HCT116 (cell line): ENCODE data around the gene SEMA7A. TPM values are rescaled to one million over a fixed set of nuclear protein-coding genes. Genes with fewer than 3 reads are reported as not detected.

Experiments
- ATAC-seq: fragments of 200-7000 bp; cut with Tn5 transposase; 2 replicates; pipeline ENCODE4 v1.9.1; 2020; ENCODE audit warnings: mild to moderate bottlenecking, moderate library complexity
- BruUV-seq: library from RNA; stranded (reverse); fragments of 400-500 nt; replicated peaks from 2 replicates; lab custom pipeline; 2021; lab: Mats Ljungman, UMichigan
- CTCF ChIA-PET: fragments of 300-600 bp; sonication (Branson Sonifier 250); formaldehyde crosslinking; loops from one replicate; lab custom pipeline; 2021; ENCODE audit warnings: antibody characterized with exemption; lab: Charles Lee
- POLR2A ChIA-PET: fragments of 300-600, 350-600 bp; sonication (Branson Sonifier 250); formaldehyde crosslinking; loops from one replicate; lab custom pipeline; 2021; ENCODE audit warnings: antibody characterized with exemption; lab: Charles Lee
- RAD21 ChIA-PET, 2 experiments: fragments of 300-600 bp; sonication (Branson Sonifier 250); formaldehyde crosslinking; loops; one replicate each; lab custom pipeline; 2023; ENCODE audit warnings: low total read pairs in 2 of 2; ENCODE audit not compliant: uncharacterized antibody in 2 of 2, unreplicated experiment in 2 of 2, low non-redundant PET in 1 of 2; lab: Charles Lee
- DNase-seq: peaks from one replicate; pipeline ENCODE4 v3.0.0-alpha.2; 2010; ENCODE audit warnings: low read depth, low spot score
- H2AFZ ChIP-seq: fragments of 200-600 bp; shearing (Covaris generic), sonication (generic); 2 replicates; pipeline ENCODE4 v1.6.1; 2017; ENCODE audit warnings: low read depth, mixed run types, mixed read lengths, antibody characterized with exemption, low read length; ENCODE audit not compliant: poor library complexity, severe bottlenecking
- H3K27ac ChIP-seq: 2 replicates; pipeline ENCODE4 v1.5.1; 2012; ENCODE audit warnings: low read depth, low read length
- H3K27me3 ChIP-seq: fragments of 200-600 bp; sonication (generic); 2 replicates; pipeline ENCODE4 v1.6.1; 2016; ENCODE audit warnings: mixed run types, low read length, mixed read lengths; ENCODE audit not compliant: insufficient read depth
- H3K36me3 ChIP-seq, 2 experiments: fragments of 200-500 bp in 1 of 2; fragments of 200-600 bp in 1 of 2; sonication (Bioruptor generic) in 1 of 2; sonication (generic) in 1 of 2; 2 replicates each; pipeline versions ENCODE4 v1.5.1 to v1.6.1; 2014 to 2016; ENCODE audit warnings: low read length in 2 of 2, inconsistent platforms in 1 of 2, mixed read lengths in 1 of 2, mixed run types in 1 of 2; ENCODE audit not compliant: insufficient read depth in 2 of 2, control insufficient read depth in 1 of 2
- H3K4me1 ChIP-seq, 2 experiments: fragments of 200-600 bp in 1 of 2; sonication (generic) in 1 of 2; 2 replicates each; pipeline versions ENCODE4 v1.5.1 to v1.6.1; 2012 to 2017; ENCODE audit warnings: low read length in 2 of 2, inconsistent platforms in 1 of 2, mild to moderate bottlenecking in 1 of 2, mixed read lengths in 1 of 2, mixed run types in 1 of 2, moderate library complexity in 1 of 2; ENCODE audit not compliant: insufficient read depth in 2 of 2, control insufficient read depth in 1 of 2
- H3K4me2 ChIP-seq: fragments of 200-600 bp; sonication (generic); 2 replicates; pipeline ENCODE4 v1.6.1; 2017; ENCODE audit warnings: mixed run types, low read length, mixed read lengths
- H3K4me3 ChIP-seq, 2 experiments: fragments of 200-600 bp in 1 of 2; sonication (generic) in 1 of 2; replicated peaks in 1 of 2; 2 replicates each; pipeline ENCODE4 v1.5.1; 2011 to 2016; ENCODE audit warnings: low read length in 2 of 2, control low read depth in 1 of 2, low read depth in 1 of 2, mild to moderate bottlenecking in 1 of 2, mixed read lengths in 1 of 2, mixed run types in 1 of 2
- H3K79me2 ChIP-seq: fragments of 200-600 bp; sonication (generic); 2 replicates; pipeline ENCODE4 v1.6.1; 2017; ENCODE audit warnings: mild to moderate bottlenecking, mixed run types, low read length, moderate library complexity, mixed read lengths; ENCODE audit not compliant: insufficient read depth
- H3K9ac ChIP-seq: fragments of 200-600 bp; sonication (generic); 2 replicates; pipeline ENCODE4 v1.6.1; 2016; ENCODE audit warnings: low read length, mixed read lengths
- H3K9me2 ChIP-seq: fragments of 200-600 bp; sonication (generic), shearing (Covaris generic); 2 replicates; pipeline ENCODE4 v1.6.1; 2017; ENCODE audit warnings: mixed run types, mild to moderate bottlenecking, moderate library complexity; ENCODE audit not compliant: insufficient read depth
- H3K9me3 ChIP-seq, 2 experiments: fragments of 200-500 bp in 1 of 2; fragments of 200-600 bp in 1 of 2; sonication (Bioruptor generic) in 1 of 2; sonication (generic) in 1 of 2; 2 replicates each; pipeline ENCODE4 v1.6.1; 2014 to 2017; ENCODE audit warnings: low read length in 2 of 2, mixed read lengths in 2 of 2, inconsistent platforms in 1 of 2, low read depth in 1 of 2, mild to moderate bottlenecking in 1 of 2, mixed run types in 1 of 2, moderate library complexity in 1 of 2; ENCODE audit not compliant: control insufficient read depth in 1 of 2, insufficient read depth in 1 of 2
- H4K20me1 ChIP-seq: fragments of 200-600 bp; sonication (generic), shearing (Covaris generic); 2 replicates; pipeline ENCODE4 v1.6.1; 2017; ENCODE audit warnings: mixed run types, mild to moderate bottlenecking, moderate library complexity; ENCODE audit not compliant: insufficient read depth
- EGR1 ChIP-seq: IDR thresholded peaks from 2 replicates; pipeline ENCODE4 v1.6.1; 2012; ENCODE audit warnings: low read depth
- POLR2A ChIP-seq: IDR thresholded peaks from 2 replicates; pipeline ENCODE4 v1.7.0; 2011; ENCODE audit warnings: borderline replicate concordance; ENCODE audit not compliant: insufficient read depth, insufficient read length; ENCODE audit errors: extremely low read depth
- POLR2AphosphoS5 ChIP-seq: IDR thresholded peaks from 2 replicates; pipeline ENCODE4 v1.6.1; 2011; ENCODE audit warnings: mild to moderate bottlenecking, low read depth, low read length, moderate library complexity
- RAD21 ChIP-seq: IDR thresholded peaks from 2 replicates; pipeline ENCODE4 v1.6.1; 2012; ENCODE audit warnings: low read depth, mild to moderate bottlenecking
- REST ChIP-seq: IDR thresholded peaks from 2 replicates; pipeline ENCODE4 v1.6.1; 2012; ENCODE audit warnings: low read depth
- SP1 ChIP-seq: IDR thresholded peaks from 2 replicates; pipeline ENCODE4 v1.6.1; 2012; ENCODE audit warnings: low read depth
- intact Hi-C: fragments of 100-400 bp; cut with micrococcal nuclease; formaldehyde crosslinking; loops from 2 replicates; pipeline ENCODE4 v1.10.0; 2022
- total RNA-seq: library from RNA; stranded (reverse); gene quantifications from one replicate; pipeline ENCODE4 v1.2.1, GENCODE V29; 2021; ENCODE audit not compliant: unreplicated experiment
- TF ChIP-seq, protein P1 (sequence below): IDR thresholded peaks from 2 replicates; pipeline ENCODE4 v1.6.1; 2012
- TF ChIP-seq, protein P2 (sequence below), 3 experiments: fragments of 200-600 bp in 1 of 3; sonication (generic) in 1 of 3; IDR thresholded peaks in 2 of 3; conservative IDR thresholded peaks in 1 of 3; 2 replicates each; pipeline ENCODE4 v1.5.1; 2012 to 2017; ENCODE audit warnings: low read depth in 2 of 3, low read length in 2 of 3, antibody characterized with exemption in 1 of 3, borderline replicate concordance in 1 of 3, control low read depth in 1 of 3, mild to moderate bottlenecking in 1 of 3, mixed read lengths in 1 of 3, mixed run types in 1 of 3, moderate library complexity in 1 of 3; ENCODE audit not compliant: insufficient read depth in 1 of 3

SEMA7A gene
- total RNA-seq, 1 experiment from 2014 or later: 13.8 TPM

GRCh38 chr15:74432968-74433591 is 678 bp downstream of the SEMA7A start:
- peak overlapping the region; percentile 87 for H3K27ac ChIP-seq

More at GRCh38 chr15:74432968-74433591, 678 bp downstream of the SEMA7A start:
- no peaks in the 10 kb centered on the region for H3K27me3 ChIP-seq
- peak overlapping the region; percentile 57 to 90 for H3K4me3 ChIP-seq
- H3K9me2 ChIP-seq: no peaks in the 10 kb centered on the region
- H4K20me1 ChIP-seq: no peaks in the 10 kb centered on the region
- RAD21 ChIA-PET: no interaction called here
- peak overlapping the region; percentile 82 for H3K9ac ChIP-seq
- no peak overlapping the region for H2AFZ ChIP-seq
- TF ChIP-seq, protein P1, sequence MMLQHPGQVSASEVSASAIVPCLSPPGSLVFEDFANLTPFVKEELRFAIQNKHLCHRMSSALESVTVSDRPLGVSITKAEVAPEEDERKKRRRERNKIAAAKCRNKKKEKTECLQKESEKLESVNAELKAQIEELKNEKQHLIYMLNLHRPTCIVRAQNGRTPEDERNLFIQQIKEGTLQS: no peak
- no peak for TF ChIP-seq POLR2AphosphoS5
- TF ChIP-seq, protein P2, sequence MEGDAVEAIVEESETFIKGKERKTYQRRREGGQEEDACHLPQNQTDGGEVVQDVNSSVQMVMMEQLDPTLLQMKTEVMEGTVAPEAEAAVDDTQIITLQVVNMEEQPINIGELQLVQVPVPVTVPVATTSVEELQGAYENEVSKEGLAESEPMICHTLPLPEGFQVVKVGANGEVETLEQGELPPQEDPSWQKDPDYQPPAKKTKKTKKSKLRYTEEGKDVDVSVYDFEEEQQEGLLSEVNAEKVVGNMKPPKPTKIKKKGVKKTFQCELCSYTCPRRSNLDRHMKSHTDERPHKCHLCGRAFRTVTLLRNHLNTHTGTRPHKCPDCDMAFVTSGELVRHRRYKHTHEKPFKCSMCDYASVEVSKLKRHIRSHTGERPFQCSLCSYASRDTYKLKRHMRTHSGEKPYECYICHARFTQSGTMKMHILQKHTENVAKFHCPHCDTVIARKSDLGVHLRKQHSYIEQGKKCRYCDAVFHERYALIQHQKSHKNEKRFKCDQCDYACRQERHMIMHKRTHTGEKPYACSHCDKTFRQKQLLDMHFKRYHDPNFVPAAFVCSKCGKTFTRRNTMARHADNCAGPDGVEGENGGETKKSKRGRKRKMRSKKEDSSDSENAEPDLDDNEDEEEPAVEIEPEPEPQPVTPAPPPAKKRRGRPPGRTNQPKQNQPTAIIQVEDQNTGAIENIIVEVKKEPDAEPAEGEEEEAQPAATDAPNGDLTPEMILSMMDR (IDR thresholded peaks at IDR 0.05 in 2 of 3, conservative IDR thresholded peaks at IDR 0.05 in 1 of 3; ENCODE audit: borderline replicate concordance in 1 of 3, insufficient read depth in 1 of 3, low read depth in 2 of 3, low read length in 2 of 3): no peak
- TF ChIP-seq POLR2A: no peak
- TF ChIP-seq EGR1: no peak
- TF ChIP-seq RAD21: no peak
- no peak for TF ChIP-seq SP1
- no peak for TF ChIP-seq REST
- CTCF ChIA-PET: interaction anchor here (1.5 kb wide), 1 partner anchor 51 kb away, joined by 7 read pairs; no protein-coding TSS in a partner anchor
- peaks cover 56% of the 10 kb centered on the region for H3K79me2 ChIP-seq
- DNase-seq (no peak), ATAC-seq (no peak)
- H3K4me2 ChIP-seq: peak overlapping the region; percentile 95
- intact Hi-C loops: no loop called here
- BruUV-seq: no TSS peak
- H3K9me3 ChIP-seq: no peaks in the 10 kb centered on the region
- H3K36me3 ChIP-seq: no peaks in the 10 kb centered on the region; a peak in 1 of 4 replicates
- POLR2A ChIA-PET: interaction anchor here (0.6 to 1.3 kb wide), 4 partner anchors 9 to 1174 kb away, joined by 3 to 7 read pairs (median 4); no protein-coding TSS in a partner anchor
- peaks cover 16 to 56% of the 10 kb centered on the region in 2 experiments for H3K4me1 ChIP-seq
